ENCODE measurements around the gene HYAL2.
A peak's percentile ranks its signal among the peaks of the same experiment; 100 is the strongest.

HYAL2 gene

GRCh38 chr3:50298836-50299637 is 23.5 kb downstream of the HYAL2 start, which contains the start of the genes HYAL3 and NAA80:
Gene HYAL3, minus strand, starts transcription at chr3:50299405. Its CDS starts 3,803 bp downstream, at chr3:50295602.
Gene NAA80, minus strand, starts transcription at chr3:50299405. Its CDS starts 1,942 bp downstream, at chr3:50297463.
- peak within 1 kb of the TSS; percentile 67 for H3K4me3 ChIP-seq (ENCODE audit: low read depth, low read length)
- DNase-seq (ENCODE audit: low read depth): peak; percentile 100
- TF ChIP-seq CTCF (IDR thresholded peaks at IDR 0.05; ENCODE audit: insufficient read depth, low read depth, low read length, missing control alignments): peak; percentile 27

GRCh38 chr3:50297896-50298725 is 24.4 kb downstream of the HYAL2 start:
- no peak for TF ChIP-seq CTCF (IDR thresholded peaks at IDR 0.05; ENCODE audit: insufficient read depth, low read depth, low read length, missing control alignments)
- H3K4me3 ChIP-seq (ENCODE audit: low read depth, low read length): peak overlapping the region; percentile 67
- peak; percentile 11 for DNase-seq (ENCODE audit: low read depth)

- H3K4me3 ChIP-seq (ENCODE audit: low read depth, low read length): no peak overlapping the region
- TF ChIP-seq CTCF (IDR thresholded peaks at IDR 0.05; ENCODE audit: insufficient read depth, low read depth, low read length, missing control alignments): no peak
- peak; percentile 5 for DNase-seq (ENCODE audit: low read depth)
Measured at GRCh38 chr3:50297384-50297775, 25.2 kb downstream of the HYAL2 start.

GRCh38 chr3:50296721-50297383 is 25.7 kb downstream of the HYAL2 start:
- no peak for TF ChIP-seq CTCF (IDR thresholded peaks at IDR 0.05; ENCODE audit: insufficient read depth, low read depth, low read length, missing control alignments)
- DNase-seq (ENCODE audit: low read depth): peak; percentile 5
- H3K4me3 ChIP-seq (ENCODE audit: low read depth, low read length): no peak overlapping the region

GRCh38 chr3:50295553-50296431 is 26.8 kb downstream of the HYAL2 start:
- no peak for TF ChIP-seq CTCF (IDR thresholded peaks at IDR 0.05; ENCODE audit: insufficient read depth, low read depth, low read length, missing control alignments)
- no peak for DNase-seq (ENCODE audit: low read depth)
- no peak overlapping the region for H3K4me3 ChIP-seq (ENCODE audit: low read depth, low read length)

All from GM12865 (cell line).